Peyer's patch (tissue), 4 donors: ENCODE results near the gene DTX4.

Experiments used
- POLR2A ChIP-seq, 2 donors: fragments of 450-650 bp; IDR thresholded peaks; one replicate each; pipeline ENCODE4 v1.5.1; 2017; ENCODE audit warnings: antibody characterized with exemption in 2 of 2, mild to moderate bottlenecking in 2 of 2, moderate library complexity in 2 of 2
- TF ChIP-seq, protein P1 (sequence below), 6 experiments: fragments of 450-650 bp in 4 of 6; fragments of 200-600 bp in 2 of 6; sonication (generic) in 1 of 6; IDR thresholded peaks; one replicate each; pipeline ENCODE4 v1.5.1; 2017 to 2019; ENCODE audit warnings: antibody characterized with exemption in 6 of 6, mild to moderate bottlenecking in 3 of 6, moderate library complexity in 1 of 6

DNA sequence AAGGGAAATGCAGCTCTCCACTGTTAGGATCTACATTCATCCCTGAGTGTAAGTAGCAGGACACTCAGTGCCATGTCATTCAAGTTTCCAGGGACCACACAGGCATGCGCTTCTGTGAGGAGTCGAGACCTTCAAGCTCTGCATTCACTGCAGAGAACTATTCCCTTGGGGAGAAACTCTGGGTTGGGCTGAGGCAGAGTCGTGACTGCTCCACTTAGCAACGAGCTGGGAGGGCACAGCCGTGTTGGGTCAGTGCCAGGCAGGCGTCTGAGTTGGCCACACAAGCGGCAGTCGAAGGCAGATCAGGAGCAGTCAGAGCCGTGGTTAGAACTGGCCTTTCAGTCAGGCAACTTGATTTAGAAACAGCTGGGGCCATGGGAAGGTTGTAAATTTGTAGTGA lies 26.1 kb downstream of the DTX4 start:
- TF ChIP-seq, protein P1, sequence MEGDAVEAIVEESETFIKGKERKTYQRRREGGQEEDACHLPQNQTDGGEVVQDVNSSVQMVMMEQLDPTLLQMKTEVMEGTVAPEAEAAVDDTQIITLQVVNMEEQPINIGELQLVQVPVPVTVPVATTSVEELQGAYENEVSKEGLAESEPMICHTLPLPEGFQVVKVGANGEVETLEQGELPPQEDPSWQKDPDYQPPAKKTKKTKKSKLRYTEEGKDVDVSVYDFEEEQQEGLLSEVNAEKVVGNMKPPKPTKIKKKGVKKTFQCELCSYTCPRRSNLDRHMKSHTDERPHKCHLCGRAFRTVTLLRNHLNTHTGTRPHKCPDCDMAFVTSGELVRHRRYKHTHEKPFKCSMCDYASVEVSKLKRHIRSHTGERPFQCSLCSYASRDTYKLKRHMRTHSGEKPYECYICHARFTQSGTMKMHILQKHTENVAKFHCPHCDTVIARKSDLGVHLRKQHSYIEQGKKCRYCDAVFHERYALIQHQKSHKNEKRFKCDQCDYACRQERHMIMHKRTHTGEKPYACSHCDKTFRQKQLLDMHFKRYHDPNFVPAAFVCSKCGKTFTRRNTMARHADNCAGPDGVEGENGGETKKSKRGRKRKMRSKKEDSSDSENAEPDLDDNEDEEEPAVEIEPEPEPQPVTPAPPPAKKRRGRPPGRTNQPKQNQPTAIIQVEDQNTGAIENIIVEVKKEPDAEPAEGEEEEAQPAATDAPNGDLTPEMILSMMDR (IDR thresholded peaks at IDR 0.05): no peak
- TF ChIP-seq POLR2A (IDR thresholded peaks at IDR 0.05): no peak
